K562 (cell line): ENCODE results near the gene FAM98C. TPM values are rescaled to one million over a fixed set of nuclear protein-coding genes. Genes with fewer than 3 reads are reported as not detected.

Experiments used
- ARID3B ChIP-seq: fragments of 250-450 bp; sonication (Bioruptor Pico); IDR thresholded peaks from 2 replicates; pipeline ENCODE4 v1.4.0; 2020; ENCODE audit warnings: borderline replicate concordance
- CEBPG ChIP-seq, 3 experiments: fragments of 200-800 bp in 1 of 3; sonication (Bioruptor generic) in 1 of 3; sonication (generic) in 1 of 3; formaldehyde crosslinking in 1 of 3; IDR thresholded peaks in 2 of 3; conservative IDR thresholded peaks in 1 of 3; 2 replicates each; pipeline versions ENCODE4 v1.6.1 to v1.8.0; 2016 to 2022; ENCODE audit warnings: missing compliant biosample characterization in 2 of 3, missing genetic modification characterization in 2 of 3, mild to moderate bottlenecking in 1 of 3, missing genetic modification reagents in 1 of 3
- CTBP1 ChIP-seq: fragments of 450-650 bp; IDR thresholded peaks from 2 replicates; pipeline ENCODE4 v1.6.1; 2016; ENCODE audit warnings: borderline replicate concordance
- DPF2 ChIP-seq: fragments of 450-650 bp; IDR thresholded peaks from 2 replicates; pipeline ENCODE4 v1.6.1; 2016
- FOSL1 ChIP-seq: fragments of 200-800 bp; sonication (Bioruptor generic); conservative IDR thresholded peaks from 2 replicates; pipeline ENCODE4 v1.6.1; 2016; ENCODE audit warnings: missing genetic modification characterization, missing compliant biosample characterization
- KHSRP ChIP-seq: fragments of 450-650 bp; IDR thresholded peaks from 2 replicates; pipeline ENCODE4 v1.6.1; 2017
- LARP7 ChIP-seq: fragments of 450-650 bp; IDR thresholded peaks from 2 replicates; pipeline ENCODE4 v1.6.1; 2016
- MEF2A ChIP-seq: IDR thresholded peaks from 2 replicates; pipeline ENCODE4 v1.6.1; 2011; ENCODE audit warnings: low read depth, mild to moderate bottlenecking, low read length, moderate library complexity; ENCODE audit not compliant: control insufficient read depth
- MLLT1 ChIP-seq, 2 experiments: fragments of 450-650 bp; IDR thresholded peaks; 2 replicates each; pipeline ENCODE4 v1.6.1; 2016
- NONO ChIP-seq, 2 experiments: fragments of 200-400 bp in 1 of 2; fragments of 450-650 bp in 1 of 2; formaldehyde crosslinking in 1 of 2; IDR thresholded peaks; 2 replicates each; pipeline ENCODE4 v1.6.1; 2017; ENCODE audit warnings: low read depth in 2 of 2, mild to moderate bottlenecking in 2 of 2, moderate library complexity in 2 of 2, low read length in 1 of 2
- PPARD ChIP-seq: fragments of 250-450 bp; sonication (Bioruptor Pico); IDR thresholded peaks from 2 replicates; pipeline ENCODE4 v1.8.0; 2022; ENCODE audit warnings: inconsistent platforms, mild to moderate bottlenecking, moderate library complexity
- PYGO2 ChIP-seq: fragments of 450-650 bp; IDR thresholded peaks from 2 replicates; pipeline ENCODE4 v1.6.1; 2016; ENCODE audit warnings: mild to moderate bottlenecking, missing genetic modification characterization, moderate library complexity, missing compliant biosample characterization
- SMC3 ChIP-seq: conservative IDR thresholded peaks from 2 replicates; pipeline ENCODE4 v1.6.1; 2011; ENCODE audit warnings: low read depth, low read length, improper control_type of control experiment; ENCODE audit not compliant: insufficient read depth
- SOX6 ChIP-seq: fragments of 450-650 bp; IDR thresholded peaks from 2 replicates; pipeline ENCODE4 v1.6.1; 2014; ENCODE audit warnings: mild to moderate bottlenecking
- VEZF1 ChIP-seq: fragments of 200-800 bp; sonication (Bioruptor generic); IDR thresholded peaks from 2 replicates; pipeline ENCODE4 v1.6.1; 2017; ENCODE audit warnings: missing genetic modification characterization, missing compliant biosample characterization
- XRCC3 ChIP-seq: fragments of 450-650 bp; IDR thresholded peaks from 2 replicates; pipeline ENCODE4 v1.6.1; 2017; ENCODE audit warnings: mild to moderate bottlenecking, moderate library complexity
- ZBTB1 ChIP-seq: sonication (generic); formaldehyde crosslinking; IDR thresholded peaks from 2 replicates; pipeline ENCODE4 v1.8.1; 2023; ENCODE audit warnings: missing genetic modification reagents, low read depth, mild to moderate bottlenecking, borderline replicate concordance
- polyA plus RNA-seq, 8 experiments: library from polyadenylated mRNA; depleted of rRNA in 4 of 8; stranded (reverse) in 5 of 8; unstranded in 3 of 8; fragments of >200 nt; fragmentation: Nextera tagmentation in 2 of 8; fragmentation: Illumina TruSeq in 1 of 8; extraction: Ambion mirVana in 2 of 8; extraction: Trizol in 1 of 8; gene quantifications; 2 replicates each; pipeline versions ENCODE4 v1.2.1 to v1.2.3, GENCODE V29; 2011 to 2014; ENCODE audit warnings: inconsistent platforms in 1 of 8, missing spikeins in 1 of 8
- total RNA-seq, 7 experiments: library from RNA; depleted of rRNA in 6 of 7; stranded (reverse); fragments of >200 nt in 6 of 7; fragmentation: Illumina TruSeq in 2 of 7; extraction: Trizol in 2 of 7; gene quantifications; 2 replicates each; pipeline versions ENCODE4 v1.2.1 to v1.2.3, GENCODE V29; 2011 to 2021; ENCODE audit warnings: low replicate concordance in 1 of 7
- TF ChIP-seq, protein P1 (sequence below), 3 experiments: fragments of 200-800 bp in 1 of 3; fragments of 250-450 bp in 1 of 3; fragments of 450-650 bp in 1 of 3; sonication (Bioruptor Pico) in 1 of 3; sonication (Bioruptor generic) in 1 of 3; formaldehyde crosslinking in 1 of 3; IDR thresholded peaks; 2 replicates each; pipeline versions ENCODE4 v1.6.1 to v1.8.0; 2016 to 2022; ENCODE audit warnings: mild to moderate bottlenecking in 2 of 3, missing genetic modification characterization in 2 of 3, missing compliant biosample characterization in 1 of 3, moderate library complexity in 1 of 3

The FAM98C gene
- total and polyA plus RNA-seq, 9 of the 15 experiments (the other 6 are each of a cell fraction or from before 2014, with no cell fraction given), result 1.7 to 43.8 (median 13.7) TPM

DNA sequence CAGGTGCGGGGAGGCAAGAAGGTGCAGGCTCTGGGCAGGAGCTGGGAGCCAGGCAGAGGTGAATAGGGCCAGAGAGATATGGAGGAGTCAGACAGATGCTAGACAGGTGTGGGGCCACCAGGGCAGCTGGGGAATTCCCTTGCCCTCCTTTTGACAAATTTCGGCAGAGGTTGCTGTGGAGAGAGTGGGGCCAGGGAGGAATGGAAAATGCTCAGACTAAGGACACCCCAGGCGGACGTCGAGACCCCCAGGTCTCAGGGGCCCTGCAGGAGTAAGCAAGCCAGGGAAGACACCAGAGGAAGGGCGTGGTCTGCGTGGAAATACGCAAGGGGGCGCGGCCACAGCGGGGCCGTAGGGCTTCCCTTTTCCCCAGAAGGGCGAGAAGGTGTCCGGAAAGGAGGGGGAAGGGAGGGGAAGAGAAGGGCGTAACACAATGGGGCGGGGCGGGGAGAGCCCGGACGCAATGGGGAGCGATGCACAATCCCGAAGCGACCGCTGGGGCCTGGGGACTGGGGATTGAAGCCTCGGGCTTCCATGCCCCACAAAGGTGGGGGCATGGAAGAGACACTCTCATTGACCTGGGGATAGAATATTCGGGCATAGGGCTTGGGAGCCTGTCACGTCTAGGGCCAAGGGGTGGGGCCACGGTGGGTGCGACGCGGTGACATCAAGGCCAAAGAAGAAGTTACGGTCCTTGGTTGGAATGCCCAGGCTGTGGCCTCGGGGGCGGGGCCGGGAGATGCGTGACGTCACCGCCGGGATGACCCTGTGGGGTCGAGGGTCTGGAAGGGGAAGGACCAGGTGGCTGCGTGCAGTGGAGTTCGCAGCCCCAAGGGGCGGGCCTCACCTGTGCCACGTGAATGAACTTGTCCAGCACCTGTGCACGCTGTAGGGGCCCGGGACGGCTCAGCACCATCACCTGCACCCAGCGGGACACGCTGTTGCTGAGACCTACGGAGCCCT lies 14.9 kb downstream of the FAM98C start (continued):
- no peak for TF ChIP-seq ZBTB1 (CRISPR knock-in tag)
- no peak for TF ChIP-seq MEF2A
- TF ChIP-seq DPF2, result peak; percentile 41; the same call in 1 of the 2 replicates
- TF ChIP-seq SOX6, result peak; percentile 31; the same call in 1 of the 2 replicates
- TF ChIP-seq NONO (IDR thresholded peaks at IDR 0.05; ENCODE audit: low read depth in 2 of 2, low read length in 1 of 2), result no peak
- no peak for TF ChIP-seq ARID3B (CRISPR knock-in tag)
- peak; percentile 70 for TF ChIP-seq KHSRP
- TF ChIP-seq VEZF1 (CRISPR knock-in tag), result peak; percentile 94
- no peak for TF ChIP-seq XRCC3
- TF ChIP-seq CTBP1, result peak; percentile 71; the same call in 1 of the 2 replicates
- no peak for TF ChIP-seq CEBPG (CRISPR knock-in tag; IDR thresholded peaks at IDR 0.05)
- no peak for TF ChIP-seq CEBPG (tag; conservative IDR thresholded peaks at IDR 0.05 in 1 of 2, IDR thresholded peaks at IDR 0.05 in 1 of 2)
- TF ChIP-seq LARP7, result no peak
- no peak for TF ChIP-seq SMC3
- TF ChIP-seq PPARD (CRISPR knock-in tag), result no peak
- TF ChIP-seq MLLT1 (IDR thresholded peaks at IDR 0.05), result peak; percentile 39 to 49; a peak in 1 of 4 replicates
- TF ChIP-seq PYGO2 (tag), result no peak
- TF ChIP-seq, protein P1, sequence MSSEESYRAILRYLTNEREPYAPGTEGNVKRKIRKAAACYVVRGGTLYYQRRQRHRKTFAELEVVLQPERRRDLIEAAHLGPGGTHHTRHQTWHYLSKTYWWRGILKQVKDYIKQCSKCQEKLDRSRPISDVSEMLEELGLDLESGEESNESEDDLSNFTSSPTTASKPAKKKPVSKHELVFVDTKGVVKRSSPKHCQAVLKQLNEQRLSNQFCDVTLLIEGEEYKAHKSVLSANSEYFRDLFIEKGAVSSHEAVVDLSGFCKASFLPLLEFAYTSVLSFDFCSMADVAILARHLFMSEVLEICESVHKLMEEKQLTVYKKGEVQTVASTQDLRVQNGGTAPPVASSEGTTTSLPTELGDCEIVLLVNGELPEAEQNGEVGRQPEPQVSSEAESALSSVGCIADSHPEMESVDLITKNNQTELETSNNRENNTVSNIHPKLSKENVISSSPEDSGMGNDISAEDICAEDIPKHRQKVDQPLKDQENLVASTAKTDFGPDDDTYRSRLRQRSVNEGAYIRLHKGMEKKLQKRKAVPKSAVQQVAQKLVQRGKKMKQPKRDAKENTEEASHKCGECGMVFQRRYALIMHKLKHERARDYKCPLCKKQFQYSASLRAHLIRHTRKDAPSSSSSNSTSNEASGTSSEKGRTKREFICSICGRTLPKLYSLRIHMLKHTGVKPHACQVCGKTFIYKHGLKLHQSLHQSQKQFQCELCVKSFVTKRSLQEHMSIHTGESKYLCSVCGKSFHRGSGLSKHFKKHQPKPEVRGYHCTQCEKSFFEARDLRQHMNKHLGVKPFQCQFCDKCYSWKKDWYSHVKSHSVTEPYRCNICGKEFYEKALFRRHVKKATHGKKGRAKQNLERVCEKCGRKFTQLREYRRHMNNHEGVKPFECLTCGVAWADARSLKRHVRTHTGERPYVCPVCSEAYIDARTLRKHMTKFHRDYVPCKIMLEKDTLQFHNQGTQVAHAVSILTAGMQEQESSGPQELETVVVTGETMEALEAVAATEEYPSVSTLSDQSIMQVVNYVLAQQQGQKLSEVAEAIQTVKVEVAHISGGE (CRISPR knock-in tag; IDR thresholded peaks at IDR 0.05), result peak in 2 of 3 experiments; percentile 65 to 95; a peak in 4 of 6 replicates
- TF ChIP-seq FOSL1 (tag), result no peak
